ENCODE measurements around the gene ATG4D.

Gene ATG4D

DNA sequence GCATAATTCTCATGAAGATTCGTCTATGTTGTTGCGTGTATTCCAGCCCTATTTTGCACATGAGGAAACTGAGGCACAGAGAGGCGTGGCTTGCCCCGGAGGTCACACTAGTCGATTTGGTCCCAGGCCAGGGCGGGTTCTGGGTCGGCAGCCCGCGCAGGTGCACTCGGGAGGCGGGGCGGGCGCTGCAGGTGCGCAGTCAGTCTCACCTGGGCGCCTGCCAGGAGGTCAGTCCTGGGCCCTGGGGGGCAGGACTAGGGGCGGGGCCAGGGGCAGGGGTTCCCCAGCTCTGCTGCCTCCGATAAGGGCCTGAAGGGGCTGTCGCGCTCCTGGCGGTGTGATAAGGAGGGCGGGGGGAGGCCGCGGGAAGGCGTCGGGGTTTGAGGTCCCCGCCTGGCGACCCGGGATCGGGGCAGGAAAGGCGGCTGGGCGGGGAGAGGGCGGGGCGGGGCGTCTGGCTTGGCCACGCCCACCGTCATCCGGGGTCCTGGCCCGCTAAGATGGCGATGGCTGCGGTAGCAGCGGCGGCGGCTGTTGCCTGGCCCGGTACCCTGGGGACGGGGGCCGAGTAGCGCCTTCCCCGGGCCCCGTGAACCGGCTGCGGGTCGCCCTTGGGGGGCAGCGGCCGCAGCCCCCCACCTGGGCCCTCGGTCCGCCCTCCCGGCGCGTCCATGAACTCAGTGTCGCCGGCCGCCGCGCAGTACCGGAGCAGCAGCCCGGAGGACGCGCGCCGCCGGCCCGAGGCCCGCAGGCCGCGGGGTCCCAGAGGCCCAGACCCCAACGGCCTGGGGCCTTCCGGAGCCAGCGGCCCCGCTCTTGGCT is at the start of gene ATG4D:
TSS of gene ATG4D (plus strand) at position 485 of the 822 bp plus-strand sequence. CDS start at position 672, 187 bp downstream.
- ChIA-PET CTCF (interaction anchor here (0.8 to 2.9 kb wide), 5 partner anchors 12 to 71 kb away, joined by 3 to 18 read pairs (median 4); no protein-coding TSS in a partner anchor), POLR2A (interaction anchor here (0.5 to 2.3 kb wide), 8 partner anchors 9 to 688 kb away, joined by 3 to 7 read pairs (median 4); no protein-coding TSS in a partner anchor)
- peak; percentile 58 for TF ChIP-seq KLF1 (tag by site-specific recombination; IDR thresholded peaks at IDR 0.05)
- TF ChIP-seq ZNF366 (tag by site-specific recombination; conservative IDR thresholded peaks at IDR 0.05): 0 out of 2 replicates have a peak, but pooled peaks have one; percentile 5
- no peak for TF ChIP-seq ZNF529 (tag by site-specific recombination; IDR thresholded peaks at IDR 0.05; ENCODE audit: insufficient replicate concordance)
- TF ChIP-seq ZNF341 (tag by site-specific recombination; IDR thresholded peaks at IDR 0.05; ENCODE audit: low read depth): no peak
- TF ChIP-seq ZNF114 (tag by site-specific recombination; IDR thresholded peaks at IDR 0.05): no peak
- peak; percentile 73 for TF ChIP-seq ZNF660 (tag by site-specific recombination; IDR thresholded peaks at IDR 0.05)
- TF ChIP-seq ZNF645 (tag by site-specific recombination; IDR thresholded peaks at IDR 0.05): no peak
- TF ChIP-seq SP3 (tag by site-specific recombination; IDR thresholded peaks at IDR 0.05): peak; percentile 83
- TF ChIP-seq ZNF155 (tag by site-specific recombination; IDR thresholded peaks at IDR 0.05): no peak
- TF ChIP-seq, protein P1, sequence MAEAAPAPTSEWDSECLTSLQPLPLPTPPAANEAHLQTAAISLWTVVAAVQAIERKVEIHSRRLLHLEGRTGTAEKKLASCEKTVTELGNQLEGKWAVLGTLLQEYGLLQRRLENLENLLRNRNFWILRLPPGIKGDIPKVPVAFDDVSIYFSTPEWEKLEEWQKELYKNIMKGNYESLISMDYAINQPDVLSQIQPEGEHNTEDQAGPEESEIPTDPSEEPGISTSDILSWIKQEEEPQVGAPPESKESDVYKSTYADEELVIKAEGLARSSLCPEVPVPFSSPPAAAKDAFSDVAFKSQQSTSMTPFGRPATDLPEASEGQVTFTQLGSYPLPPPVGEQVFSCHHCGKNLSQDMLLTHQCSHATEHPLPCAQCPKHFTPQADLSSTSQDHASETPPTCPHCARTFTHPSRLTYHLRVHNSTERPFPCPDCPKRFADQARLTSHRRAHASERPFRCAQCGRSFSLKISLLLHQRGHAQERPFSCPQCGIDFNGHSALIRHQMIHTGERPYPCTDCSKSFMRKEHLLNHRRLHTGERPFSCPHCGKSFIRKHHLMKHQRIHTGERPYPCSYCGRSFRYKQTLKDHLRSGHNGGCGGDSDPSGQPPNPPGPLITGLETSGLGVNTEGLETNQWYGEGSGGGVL (tag by site-specific recombination; IDR thresholded peaks at IDR 0.05): 0 out of 2 replicates have a peak, but pooled peaks have one; percentile 26
- no peak for TF ChIP-seq ZNF792 (tag by site-specific recombination; IDR thresholded peaks at IDR 0.05)
- no peak for TF ChIP-seq ZNF394 (tag by site-specific recombination; IDR thresholded peaks at IDR 0.05; ENCODE audit: borderline replicate concordance)
- no peak for TF ChIP-seq ZSCAN4 (tag by site-specific recombination; IDR thresholded peaks at IDR 0.05)
- no peak for TF ChIP-seq ZNF404 (tag by site-specific recombination; IDR thresholded peaks at IDR 0.05)
- no peak for TF ChIP-seq ZNF473 (tag by site-specific recombination; IDR thresholded peaks at IDR 0.05)
- no peak for TF ChIP-seq ZNF19 (tag by site-specific recombination; IDR thresholded peaks at IDR 0.05; ENCODE audit: low read depth)
- peak; percentile 89 for TF ChIP-seq GLIS1 (tag by site-specific recombination; IDR thresholded peaks at IDR 0.05)
- no peak for TF ChIP-seq ZNF585B (tag by site-specific recombination; IDR thresholded peaks at IDR 0.05)
- TF ChIP-seq YY2 (tag by site-specific recombination; IDR thresholded peaks at IDR 0.05): peak; percentile 58; the same call in 1 of the 2 replicates
- TF ChIP-seq, protein P2, sequence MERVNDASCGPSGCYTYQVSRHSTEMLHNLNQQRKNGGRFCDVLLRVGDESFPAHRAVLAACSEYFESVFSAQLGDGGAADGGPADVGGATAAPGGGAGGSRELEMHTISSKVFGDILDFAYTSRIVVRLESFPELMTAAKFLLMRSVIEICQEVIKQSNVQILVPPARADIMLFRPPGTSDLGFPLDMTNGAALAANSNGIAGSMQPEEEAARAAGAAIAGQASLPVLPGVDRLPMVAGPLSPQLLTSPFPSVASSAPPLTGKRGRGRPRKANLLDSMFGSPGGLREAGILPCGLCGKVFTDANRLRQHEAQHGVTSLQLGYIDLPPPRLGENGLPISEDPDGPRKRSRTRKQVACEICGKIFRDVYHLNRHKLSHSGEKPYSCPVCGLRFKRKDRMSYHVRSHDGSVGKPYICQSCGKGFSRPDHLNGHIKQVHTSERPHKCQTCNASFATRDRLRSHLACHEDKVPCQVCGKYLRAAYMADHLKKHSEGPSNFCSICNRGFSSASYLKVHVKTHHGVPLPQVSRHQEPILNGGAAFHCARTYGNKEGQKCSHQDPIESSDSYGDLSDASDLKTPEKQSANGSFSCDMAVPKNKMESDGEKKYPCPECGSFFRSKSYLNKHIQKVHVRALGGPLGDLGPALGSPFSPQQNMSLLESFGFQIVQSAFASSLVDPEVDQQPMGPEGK (tag by site-specific recombination; IDR thresholded peaks at IDR 0.05): peak; percentile 86
- 0 out of 2 replicates have a peak, but pooled peaks have one; percentile 34 for TF ChIP-seq ZNF677 (tag by site-specific recombination; IDR thresholded peaks at IDR 0.05)
- TF ChIP-seq ZNF777 (tag by site-specific recombination; IDR thresholded peaks at IDR 0.05; ENCODE audit: borderline replicate concordance): peak; percentile 85; the same call in 1 of the 2 replicates
- TF ChIP-seq, protein P3, sequence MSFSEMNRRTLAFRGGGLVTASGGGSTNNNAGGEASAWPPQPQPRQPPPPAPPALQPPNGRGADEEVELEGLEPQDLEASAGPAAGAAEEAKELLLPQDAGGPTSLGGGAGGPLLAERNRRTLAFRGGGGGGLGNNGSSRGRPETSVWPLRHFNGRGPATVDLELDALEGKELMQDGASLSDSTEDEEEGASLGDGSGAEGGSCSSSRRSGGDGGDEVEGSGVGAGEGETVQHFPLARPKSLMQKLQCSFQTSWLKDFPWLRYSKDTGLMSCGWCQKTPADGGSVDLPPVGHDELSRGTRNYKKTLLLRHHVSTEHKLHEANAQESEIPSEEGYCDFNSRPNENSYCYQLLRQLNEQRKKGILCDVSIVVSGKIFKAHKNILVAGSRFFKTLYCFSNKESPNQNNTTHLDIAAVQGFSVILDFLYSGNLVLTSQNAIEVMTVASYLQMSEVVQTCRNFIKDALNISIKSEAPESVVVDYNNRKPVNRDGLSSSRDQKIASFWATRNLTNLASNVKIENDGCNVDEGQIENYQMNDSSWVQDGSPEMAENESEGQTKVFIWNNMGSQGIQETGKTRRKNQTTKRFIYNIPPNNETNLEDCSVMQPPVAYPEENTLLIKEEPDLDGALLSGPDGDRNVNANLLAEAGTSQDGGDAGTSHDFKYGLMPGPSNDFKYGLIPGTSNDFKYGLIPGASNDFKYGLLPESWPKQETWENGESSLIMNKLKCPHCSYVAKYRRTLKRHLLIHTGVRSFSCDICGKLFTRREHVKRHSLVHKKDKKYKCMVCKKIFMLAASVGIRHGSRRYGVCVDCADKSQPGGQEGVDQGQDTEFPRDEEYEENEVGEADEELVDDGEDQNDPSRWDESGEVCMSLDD (tag by site-specific recombination; IDR thresholded peaks at IDR 0.05): 0 out of 2 replicates have a peak, but pooled peaks have one; percentile 67
- TF ChIP-seq IKZF3 (tag by site-specific recombination; IDR thresholded peaks at IDR 0.05): no peak
- TF ChIP-seq ZBTB7A (tag by site-specific recombination; IDR thresholded peaks at IDR 0.05; ENCODE audit: low read depth): no peak
- no peak for TF ChIP-seq ZNF626 (tag by site-specific recombination; IDR thresholded peaks at IDR 0.05)
- peak; percentile 48; the same call in 1 of the 2 replicates for TF ChIP-seq ZXDB (tag by site-specific recombination; IDR thresholded peaks at IDR 0.05)
- peak; percentile 75 for TF ChIP-seq KLF8 (tag by site-specific recombination; IDR thresholded peaks at IDR 0.05)
- no peak for TF ChIP-seq ZNF837 (tag by site-specific recombination; IDR thresholded peaks at IDR 0.05)

More for the DNA sequence above, at the start of gene ATG4D:
- Histone ChIP-seq H3K36me3 (ENCODE audit: control insufficient read depth in 2 of 2, insufficient read depth in 1 of 2, low read length in 2 of 2) (peaks cover 0 to 20% of the 10 kb centered on the region in 2 experiments; a peak in 2 of 3 replicates), H3K4me1 (ENCODE audit: control insufficient read depth, insufficient read depth, low read length) (no peaks in the 10 kb centered on the region), H3K4me3 (ENCODE audit: low read depth, low read length) (peak within 1 kb of the TSS; percentile 89), H3K9me3 (ENCODE audit: control insufficient read depth, insufficient read depth, low read depth, low read length) (no peaks in the 10 kb centered on the region), H3K27ac (ENCODE audit: extremely low read depth, low read depth, low read length) (peak within 1 kb of the TSS; percentile 94)
